HL-60/S4 (cell line): ENCODE data around the gene GATC.
"Not testable (repeated sequence)": the region's sequence is repeated elsewhere in the genome, so short reads cannot be mapped to it uniquely, and the experiment has no call there.

ENCODE experiments used
- in situ Hi-C: fragments of 300-500 bp; cut with MboI; formaldehyde crosslinking; loops from 2 replicates; pipeline ENCODE4 v1.14.3; 2022; ENCODE audit warnings: low sequenced_read_pairs

GATC gene

GRCh38 chr12:120432772-120433525 is 13.3 kb upstream of the GATC start:
- in situ Hi-C loops, result no loop called here

- in situ Hi-C loops, result no loop called here
These were observed 8.3 kb upstream of the GATC start, which contains the start of gene COX6A1 for GRCh38 chr12:120437735-120438494. COX6A1 (plus strand) TSS chr12:120438113; CDS start chr12:120438127, 14 bp downstream.

DNA sequence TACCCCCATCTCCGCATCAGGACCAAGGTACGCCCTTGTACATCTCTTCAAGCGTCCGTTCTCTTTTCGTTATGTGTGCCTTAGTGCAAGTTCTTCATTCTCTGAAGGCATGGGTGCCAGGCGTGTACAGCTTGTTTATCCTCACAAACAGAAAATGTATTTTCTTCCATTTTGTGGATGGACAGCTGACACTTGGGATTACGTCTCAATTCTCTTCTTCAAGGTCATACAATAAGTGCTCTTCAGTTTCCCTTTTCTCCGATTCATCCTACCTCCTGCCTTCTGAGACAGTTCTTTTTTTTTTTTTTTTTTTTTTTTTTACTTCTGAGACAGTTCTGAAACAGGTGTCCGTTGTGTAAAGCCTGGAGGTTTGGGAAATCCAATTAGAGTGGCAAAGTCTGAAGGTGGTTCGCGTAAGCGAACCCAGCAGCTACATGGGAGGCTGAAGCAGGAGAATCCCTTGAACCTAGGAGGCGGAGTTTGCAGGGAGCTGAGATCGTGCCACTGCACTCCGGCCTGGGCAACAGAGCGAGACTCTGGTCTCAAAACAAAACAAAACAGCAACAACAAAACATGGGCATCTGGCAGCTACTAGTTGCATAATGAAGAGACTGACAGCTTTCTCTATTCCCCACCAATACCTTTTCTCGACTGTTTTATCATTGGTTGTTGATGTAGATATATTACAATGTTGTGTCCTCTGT is 7.6 kb upstream of the GATC start:
- in situ Hi-C loops, result no loop called here

DNA sequence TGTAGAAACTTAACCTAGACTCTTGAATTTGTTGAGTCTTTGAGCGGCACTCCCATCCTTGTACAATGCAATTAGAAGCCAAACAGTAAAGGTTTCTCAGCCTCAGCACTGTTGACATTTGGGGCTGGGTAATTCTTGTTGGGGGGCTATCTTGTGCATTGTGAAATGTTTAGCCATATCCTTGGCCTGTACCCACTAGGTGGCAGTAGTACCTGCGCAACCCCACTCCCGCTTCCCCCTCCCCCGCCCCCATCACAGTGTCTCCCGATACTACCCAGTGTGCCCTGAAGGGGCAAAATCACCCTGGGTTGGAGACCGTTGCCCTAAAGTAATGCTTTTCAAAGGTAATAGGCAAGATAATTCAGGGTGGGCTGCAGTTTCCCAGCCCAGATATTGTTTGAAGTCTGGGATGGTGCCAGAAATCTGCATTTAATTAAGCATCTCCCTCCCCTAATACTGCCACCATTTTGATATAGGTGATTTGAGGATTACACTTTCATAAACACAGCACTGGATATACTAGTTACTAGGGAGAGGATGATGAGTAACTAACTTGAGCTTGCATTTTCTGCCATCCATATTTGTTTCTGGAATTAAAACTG is 6.5 kb upstream of the GATC start:
- in situ Hi-C loops, result no loop called here

GRCh38 chr12:120444676-120445075 is 1.6 kb upstream of the GATC start:
- in situ Hi-C loops, result no loop called here

GRCh38 chr12:120446844-120447178 is 567 bp downstream of the GATC start:
- in situ Hi-C loops, result not testable (repeated sequence)

DNA sequence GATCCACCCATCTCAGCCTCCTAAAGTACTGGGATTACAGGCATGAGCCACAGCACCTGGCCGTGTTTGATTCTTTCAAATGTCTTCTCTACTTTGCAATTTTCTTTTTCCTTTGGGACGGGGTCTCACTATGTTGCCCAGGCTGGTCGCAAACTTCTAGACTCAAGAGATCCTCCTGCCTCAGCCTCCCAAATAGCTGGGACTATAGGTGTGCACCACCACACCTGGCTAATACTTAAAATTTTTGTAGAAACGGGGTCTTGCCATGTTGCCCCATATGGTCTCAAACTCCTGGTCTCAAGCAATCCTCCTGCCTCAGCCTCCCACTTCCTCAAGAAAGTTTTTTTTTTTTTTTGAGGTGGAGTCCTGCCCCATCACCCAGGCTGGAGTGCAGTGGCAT is 1.7 kb downstream of the GATC start:
- in situ Hi-C loops, result no loop called here

- in situ Hi-C loops, result not testable (repeated sequence)
These were observed 6.3 kb downstream of the GATC start for GRCh38 chr12:120452524-120452923.

- in situ Hi-C loops, result no loop called here
These were observed 7.0 kb downstream of the GATC start for GRCh38 chr12:120453060-120453750.

- in situ Hi-C loops, result no loop called here
These were observed 7.7 kb downstream of the GATC start for GRCh38 chr12:120453977-120454376.

DNA sequence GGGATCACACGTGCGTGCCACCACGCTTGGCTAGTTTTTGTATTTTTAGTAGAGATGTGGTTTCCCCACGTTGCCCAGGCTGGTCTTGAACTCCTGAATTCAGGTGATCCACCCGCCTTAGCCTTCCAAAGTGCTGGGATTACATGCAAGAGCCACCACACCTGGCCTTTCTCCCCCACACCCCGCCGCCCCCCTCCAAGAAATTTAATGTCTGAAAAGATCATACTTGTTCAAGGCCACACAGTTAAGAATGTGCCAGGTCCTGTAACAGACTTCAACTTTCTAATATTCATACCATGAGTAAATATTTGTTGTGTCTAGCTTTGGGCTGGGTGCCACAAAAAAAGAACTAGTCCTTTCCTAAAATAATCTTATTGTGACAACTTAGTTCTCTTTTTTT is 9.1 kb downstream of the GATC start:
- in situ Hi-C loops, result no loop called here

DNA sequence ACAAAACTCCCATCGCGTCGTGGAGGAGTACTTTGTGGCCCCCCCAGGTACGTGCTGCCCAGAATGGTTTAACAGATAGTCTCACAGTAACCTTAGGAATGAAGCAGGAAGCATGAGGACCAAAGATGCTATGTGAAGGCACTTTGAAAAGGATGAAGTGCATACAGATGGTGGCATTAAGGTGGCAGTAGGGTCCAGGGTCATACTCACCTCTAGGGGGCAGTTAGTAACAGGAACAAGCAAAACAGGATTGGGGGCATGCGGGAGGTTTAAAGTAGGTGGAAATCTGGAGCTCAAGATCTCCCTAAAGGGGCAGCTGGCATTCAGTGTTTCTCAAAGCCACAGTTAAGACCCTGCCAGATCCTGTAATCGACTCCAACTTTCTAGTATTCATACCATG is 10.9 kb downstream of the GATC start:
- in situ Hi-C loops, result no loop called here

DNA sequence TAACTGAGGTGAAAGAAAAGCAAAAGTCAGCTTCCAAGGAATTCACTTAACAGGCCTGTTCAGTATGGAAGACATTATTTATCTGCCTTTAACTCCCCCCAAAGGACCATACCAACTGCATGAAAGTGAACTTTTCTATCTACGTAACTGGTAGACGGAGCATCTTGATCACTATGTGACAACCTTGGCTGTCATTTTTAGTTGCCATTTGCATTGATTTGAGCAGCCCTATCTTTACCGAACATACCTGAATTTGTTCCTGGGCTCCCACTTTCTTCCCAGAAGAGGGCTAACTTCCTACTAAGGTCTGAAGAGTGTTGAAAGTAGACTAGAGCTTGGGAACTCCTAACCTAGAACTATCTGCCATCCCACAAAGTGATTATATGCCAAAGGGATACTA is 13.9 kb downstream of the GATC start:
- in situ Hi-C loops, result no loop called here

GRCh38 chr12:120462099-120462640 is 15.9 kb downstream of the GATC start:
- in situ Hi-C loops, result no loop called here

- in situ Hi-C loops, result no loop called here
These were observed 17.5 kb downstream of the GATC start for GRCh38 chr12:120463712-120464111.

GRCh38 chr12:120465756-120466155 is 19.5 kb downstream of the GATC start:
- in situ Hi-C loops, result no loop called here

GRCh38 chr12:120466560-120467315 is 20.5 kb downstream of the GATC start:
- in situ Hi-C loops, result no loop called here

DNA sequence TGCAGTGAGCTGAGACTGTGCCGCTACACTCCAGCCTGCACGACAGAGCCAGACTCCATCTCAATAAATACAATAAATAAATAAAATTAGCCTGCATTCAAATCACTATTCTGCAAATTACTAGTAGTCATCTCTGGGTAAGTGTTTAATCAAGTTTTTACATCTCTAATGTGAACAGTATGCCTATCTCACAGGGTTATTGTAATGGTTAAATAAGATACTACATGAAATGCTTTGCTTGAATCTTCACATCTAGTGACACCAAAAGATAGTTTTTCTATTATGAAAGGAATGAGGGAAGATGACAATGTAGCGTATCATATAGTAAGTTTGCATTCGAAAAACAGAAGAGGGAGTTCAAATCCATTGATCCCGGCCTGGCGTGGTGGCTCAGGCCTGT is 21.2 kb downstream of the GATC start:
- in situ Hi-C loops, result no loop called here

GRCh38 chr12:120468325-120468820 is 22.1 kb downstream of the GATC start:
- in situ Hi-C loops, result no loop called here
